ENCODE measurements around the gene SAMD3. TPM values are rescaled to one million over a fixed set of nuclear protein-coding genes. Genes with fewer than 3 reads are reported as not detected.
"Not testable (repeated sequence)": the region's sequence is repeated elsewhere in the genome, so short reads cannot be mapped to it uniquely, and the experiment has no call there.

Gene SAMD3
- total and polyA plus RNA-seq, 2 of the 4 experiments (the other 2 are of a cell fraction), result 3.0 to 3.9 TPM

GRCh38 chr6:130230531-130230930 lies 7.8 kb upstream of the SAMD3 start:
- BruUV-seq (replicated peaks); in situ Hi-C loops (cut with MboI; ENCODE audit: low sequenced_read_pairs); H3K79me1 ChIP-seq (ENCODE audit: low read depth in 1 of 2, low read length in 2 of 2); intact Hi-C loops (cut with micrococcal nuclease); H3K36me3 ChIP-seq (ENCODE audit: control insufficient read depth, insufficient read depth, low read length); CTCF ChIA-PET; H2AK9ac ChIP-seq (replicated peaks; ENCODE audit: low read depth, low read length, poor library complexity); H3K18ac ChIP-seq (ENCODE audit: low read depth, low read length); H3K9ac ChIP-seq (ENCODE audit: low read depth, low read length); H4K20me1 ChIP-seq (ENCODE audit: insufficient read depth, low read length); H4K8ac ChIP-seq (ENCODE audit: low read depth in 2 of 2, low read length in 2 of 2); H2BK5ac ChIP-seq (ENCODE audit: low read depth, low read length, poor library complexity, severe bottlenecking); dilution Hi-C loops (cut with HindIII; ENCODE audit: low sequenced_read_pairs, unreplicated experiment); ATAC-seq (ENCODE audit: low read depth); H4K5ac ChIP-seq (ENCODE audit: low read depth, low read length); H3K4me1 ChIP-seq (ENCODE audit: control insufficient read depth, insufficient read depth, low read length); H3K23ac ChIP-seq (ENCODE audit: low read depth, low read length); H2BK15ac ChIP-seq (ENCODE audit: low read depth, low read length); H3K27me3 ChIP-seq (ENCODE audit: control insufficient read depth, insufficient read depth, low read length); H3K4me2 ChIP-seq (ENCODE audit: low read depth, low read length); H3K4me3 ChIP-seq (ENCODE audit: insufficient read depth, low read depth, low read length); H2BK120ac ChIP-seq (ENCODE audit: low read depth, low read length); POLR2A ChIA-PET (ENCODE audit: unreplicated experiment); DNase-seq; H3K9me3 ChIP-seq (ENCODE audit: control insufficient read depth, insufficient read depth, low read length); H4K91ac ChIP-seq (ENCODE audit: insufficient read depth, low read depth, low read length); H3K27ac ChIP-seq (ENCODE audit: insufficient read depth, low read length); H2AFZ ChIP-seq (replicated peaks; ENCODE audit: low read length, poor library complexity); H3K14ac ChIP-seq (replicated peaks; ENCODE audit: low read depth, low read length); H2BK20ac ChIP-seq (ENCODE audit: low read depth, low read length); H3K4ac ChIP-seq (ENCODE audit: low read depth, low read length); H3K56ac ChIP-seq (ENCODE audit: extremely low read depth, insufficient read depth, low read length); H3K9me1 ChIP-seq (ENCODE audit: insufficient read depth, low read length); H2AK5ac ChIP-seq (ENCODE audit: low read depth, low read length): not testable (repeated sequence)
- 100% methylated on average over 1 of the region's 6 CpGs; no CpG with 5 or more reads in 1 of the 2 experiments for WGBS, 2 experiments (ENCODE audit: extremely low coverage in 2 of 2, insufficient read length in 1 of 2)
